HepG2 (cell line): ENCODE data around the gene CSE1L. TPM values are rescaled to one million over a fixed set of nuclear protein-coding genes. Genes with fewer than 3 reads are reported as not detected.

ENCODE experiments used
- GFI1 ChIP-seq: sonication (generic); formaldehyde crosslinking; IDR thresholded peaks from 2 replicates; pipeline ENCODE4 v1.5.0; 2020; ENCODE audit warnings: missing genetic modification reagents, mild to moderate bottlenecking, borderline replicate concordance
- NFKB2 ChIP-seq: sonication (generic); formaldehyde crosslinking; IDR thresholded peaks from 2 replicates; pipeline ENCODE4 v1.4.0; 2020; ENCODE audit warnings: missing genetic modification reagents, borderline replicate concordance
- POLR2AphosphoS5 ChIP-seq: IDR thresholded peaks from 2 replicates; pipeline ENCODE4 v1.6.1; 2012; ENCODE audit warnings: low read depth, low read length
- ZNF460 ChIP-seq: sonication (generic); formaldehyde crosslinking; IDR thresholded peaks from 2 replicates; pipeline ENCODE4 v1.5.1; 2020; ENCODE audit warnings: missing genetic modification reagents, mild to moderate bottlenecking, borderline replicate concordance
- ZNF670 ChIP-seq: sonication (generic); formaldehyde crosslinking; IDR thresholded peaks from 2 replicates; pipeline ENCODE4 v1.8.0; 2022; ENCODE audit warnings: mild to moderate bottlenecking, missing genetic modification reagents, borderline replicate concordance
- ZNF850 ChIP-seq: sonication (generic); formaldehyde crosslinking; conservative IDR thresholded peaks from 2 replicates; pipeline ENCODE4 v1.9.0; 2021; ENCODE audit warnings: mild to moderate bottlenecking, missing genetic modification reagents
- polyA plus RNA-seq, 8 experiments: library from polyadenylated mRNA; depleted of rRNA in 3 of 8; stranded (reverse) in 7 of 8; unstranded in 1 of 8; fragments of >200 nt; fragmentation: Illumina TruSeq in 4 of 8; extraction: Trizol in 4 of 8; gene quantifications; 2 replicates each; pipeline versions ENCODE4 v1.2.1 to v1.2.3, GENCODE V29; 2011 to 2016; ENCODE audit warnings: low read depth in 4 of 8, missing spikeins in 1 of 8, mixed read lengths in 1 of 8; ENCODE audit not compliant: insufficient read depth in 1 of 8
- total RNA-seq, 5 experiments: library from RNA; depleted of rRNA; stranded (reverse); fragments of >200 nt; fragmentation: Illumina TruSeq; extraction: Trizol; gene quantifications; 2 replicates each; pipeline ENCODE4 v1.2.3, GENCODE V29; 2016; ENCODE audit warnings: low read depth in 1 of 5
- TF ChIP-seq, protein P1 (sequence below), 2 experiments: sonication (generic) in 1 of 2; formaldehyde crosslinking in 1 of 2; IDR thresholded peaks; 2 replicates each; pipeline versions ENCODE4 v1.6.1 to v1.9.0; 2014 to 2022; ENCODE audit warnings: antibody characterized with exemption in 1 of 2, borderline replicate concordance in 1 of 2, inconsistent platforms in 1 of 2, low read depth in 1 of 2, missing genetic modification reagents in 1 of 2
- TF ChIP-seq, protein P2 (sequence below): sonication (generic); formaldehyde crosslinking; IDR thresholded peaks from 2 replicates; pipeline ENCODE4 v1.4.0; 2020; ENCODE audit warnings: low read depth, mild to moderate bottlenecking, missing genetic modification reagents
- TF ChIP-seq, protein P3 (sequence below): sonication (generic); formaldehyde crosslinking; IDR thresholded peaks from 2 replicates; pipeline ENCODE4 v1.8.1; 2022; ENCODE audit warnings: mild to moderate bottlenecking, missing genetic modification reagents

Gene CSE1L
- total and polyA plus RNA-seq, 2 of the 13 experiments (the other 11 are each of a cell fraction or from before 2014, with no cell fraction given), result 56.9 to 258 TPM

DNA sequence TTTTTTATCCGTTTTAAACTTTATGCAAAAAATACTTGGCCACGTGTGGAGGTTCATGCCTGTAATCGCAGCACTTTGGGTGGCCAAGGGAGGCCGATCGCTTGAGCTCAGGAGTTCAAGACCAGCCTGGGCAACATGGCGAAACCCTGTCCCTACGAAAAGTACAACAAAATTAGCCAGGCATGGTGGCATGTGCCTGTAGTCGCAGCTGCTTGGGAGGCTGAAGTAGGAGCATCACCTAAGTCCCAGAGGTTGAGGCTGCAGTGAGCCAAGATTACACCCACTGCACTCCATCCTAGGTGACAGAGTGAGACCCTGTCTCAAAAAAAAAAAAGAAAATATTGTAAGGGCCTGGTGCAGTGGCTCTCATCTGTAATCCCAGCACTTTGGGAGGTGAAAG, 45.0 kb downstream of the CSE1L start (continued):
- TF ChIP-seq, protein P1, sequence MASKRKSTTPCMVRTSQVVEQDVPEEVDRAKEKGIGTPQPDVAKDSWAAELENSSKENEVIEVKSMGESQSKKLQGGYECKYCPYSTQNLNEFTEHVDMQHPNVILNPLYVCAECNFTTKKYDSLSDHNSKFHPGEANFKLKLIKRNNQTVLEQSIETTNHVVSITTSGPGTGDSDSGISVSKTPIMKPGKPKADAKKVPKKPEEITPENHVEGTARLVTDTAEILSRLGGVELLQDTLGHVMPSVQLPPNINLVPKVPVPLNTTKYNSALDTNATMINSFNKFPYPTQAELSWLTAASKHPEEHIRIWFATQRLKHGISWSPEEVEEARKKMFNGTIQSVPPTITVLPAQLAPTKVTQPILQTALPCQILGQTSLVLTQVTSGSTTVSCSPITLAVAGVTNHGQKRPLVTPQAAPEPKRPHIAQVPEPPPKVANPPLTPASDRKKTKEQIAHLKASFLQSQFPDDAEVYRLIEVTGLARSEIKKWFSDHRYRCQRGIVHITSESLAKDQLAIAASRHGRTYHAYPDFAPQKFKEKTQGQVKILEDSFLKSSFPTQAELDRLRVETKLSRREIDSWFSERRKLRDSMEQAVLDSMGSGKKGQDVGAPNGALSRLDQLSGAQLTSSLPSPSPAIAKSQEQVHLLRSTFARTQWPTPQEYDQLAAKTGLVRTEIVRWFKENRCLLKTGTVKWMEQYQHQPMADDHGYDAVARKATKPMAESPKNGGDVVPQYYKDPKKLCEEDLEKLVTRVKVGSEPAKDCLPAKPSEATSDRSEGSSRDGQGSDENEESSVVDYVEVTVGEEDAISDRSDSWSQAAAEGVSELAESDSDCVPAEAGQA (IDR thresholded peaks at IDR 0.05; ENCODE audit: low read depth), result no peak
- TF ChIP-seq, protein P1 (CRISPR knock-in tag; IDR thresholded peaks at IDR 0.05; ENCODE audit: borderline replicate concordance), result no peak
- TF ChIP-seq, protein P2, sequence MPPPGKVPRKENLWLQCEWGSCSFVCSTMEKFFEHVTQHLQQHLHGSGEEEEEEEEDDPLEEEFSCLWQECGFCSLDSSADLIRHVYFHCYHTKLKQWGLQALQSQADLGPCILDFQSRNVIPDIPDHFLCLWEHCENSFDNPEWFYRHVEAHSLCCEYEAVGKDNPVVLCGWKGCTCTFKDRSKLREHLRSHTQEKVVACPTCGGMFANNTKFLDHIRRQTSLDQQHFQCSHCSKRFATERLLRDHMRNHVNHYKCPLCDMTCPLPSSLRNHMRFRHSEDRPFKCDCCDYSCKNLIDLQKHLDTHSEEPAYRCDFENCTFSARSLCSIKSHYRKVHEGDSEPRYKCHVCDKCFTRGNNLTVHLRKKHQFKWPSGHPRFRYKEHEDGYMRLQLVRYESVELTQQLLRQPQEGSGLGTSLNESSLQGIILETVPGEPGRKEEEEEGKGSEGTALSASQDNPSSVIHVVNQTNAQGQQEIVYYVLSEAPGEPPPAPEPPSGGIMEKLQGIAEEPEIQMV (CRISPR knock-in tag), result no peak
- TF ChIP-seq GFI1, result no peak
- TF ChIP-seq POLR2AphosphoS5, result no peak
- TF ChIP-seq, protein P3, sequence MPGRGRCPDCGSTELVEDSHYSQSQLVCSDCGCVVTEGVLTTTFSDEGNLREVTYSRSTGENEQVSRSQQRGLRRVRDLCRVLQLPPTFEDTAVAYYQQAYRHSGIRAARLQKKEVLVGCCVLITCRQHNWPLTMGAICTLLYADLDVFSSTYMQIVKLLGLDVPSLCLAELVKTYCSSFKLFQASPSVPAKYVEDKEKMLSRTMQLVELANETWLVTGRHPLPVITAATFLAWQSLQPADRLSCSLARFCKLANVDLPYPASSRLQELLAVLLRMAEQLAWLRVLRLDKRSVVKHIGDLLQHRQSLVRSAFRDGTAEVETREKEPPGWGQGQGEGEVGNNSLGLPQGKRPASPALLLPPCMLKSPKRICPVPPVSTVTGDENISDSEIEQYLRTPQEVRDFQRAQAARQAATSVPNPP (CRISPR knock-in tag), result no peak
- 0 out of 2 replicates have a peak, but pooled peaks have one; percentile 28 for TF ChIP-seq NFKB2 (CRISPR knock-in tag)
- TF ChIP-seq ZNF460 (CRISPR knock-in tag), result 0 out of 2 replicates have a peak, but pooled peaks have one; percentile 13
- TF ChIP-seq ZNF670, result 0 out of 2 replicates have a peak, but pooled peaks have one; percentile 55
- TF ChIP-seq ZNF850 (CRISPR knock-in tag), result 0 out of 2 replicates have a peak, but pooled peaks have one; percentile 55
